GM10248 (cell line): ENCODE measurements around the gene HEBP2.
"Not testable (repeated sequence)": the region's sequence is repeated elsewhere in the genome, so short reads cannot be mapped to it uniquely, and the experiment has no call there.

Experiments
- CTCF ChIA-PET: fragments of 300-600 bp; sonication (Branson Sonifier 250); formaldehyde crosslinking; extraction: SDS; loops from one replicate; lab custom pipeline; 2021; ENCODE audit warnings: antibody characterized with exemption; lab: Yijun Ruan, JAX
- POLR2A ChIA-PET: fragments of 350-650 bp; sonication (Branson Sonifier 250); formaldehyde crosslinking; extraction: SDS; loops from one replicate; lab custom pipeline; 2020; ENCODE audit warnings: antibody characterized with exemption; lab: Yijun Ruan, JAX
- DNase-seq: peaks from one replicate; pipeline ENCODE4 v3.0.0; 2012; ENCODE audit errors: extremely low spot score
- TF ChIP-seq, protein P1 (sequence below): IDR thresholded peaks from 2 replicates; pipeline ENCODE4 v1.5.1; 2012; ENCODE audit warnings: mild to moderate bottlenecking, low read depth; ENCODE audit errors: extremely low read depth, missing control alignments, control extremely low read depth

Gene HEBP2

DNA sequence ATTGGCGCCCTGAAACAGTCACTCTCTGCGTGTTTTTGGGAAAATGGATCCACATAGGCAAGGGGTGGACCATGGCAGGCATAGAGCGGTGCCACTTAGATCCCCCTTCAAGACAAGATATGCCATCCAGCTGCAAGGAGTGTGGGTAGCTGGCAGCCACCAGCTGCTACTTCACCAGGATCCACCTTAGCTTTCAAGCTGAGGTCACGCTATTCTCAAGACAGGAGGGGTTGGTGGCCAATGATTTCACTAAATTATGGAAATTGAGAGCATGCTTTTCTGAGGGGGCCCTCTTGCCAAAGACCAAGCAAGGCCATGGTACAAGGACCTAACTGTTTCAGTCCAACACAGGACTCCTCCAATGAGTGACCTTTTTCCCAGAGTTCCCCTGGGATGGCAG, 16.3 kb downstream of the HEBP2 start:
- TF ChIP-seq, protein P1, sequence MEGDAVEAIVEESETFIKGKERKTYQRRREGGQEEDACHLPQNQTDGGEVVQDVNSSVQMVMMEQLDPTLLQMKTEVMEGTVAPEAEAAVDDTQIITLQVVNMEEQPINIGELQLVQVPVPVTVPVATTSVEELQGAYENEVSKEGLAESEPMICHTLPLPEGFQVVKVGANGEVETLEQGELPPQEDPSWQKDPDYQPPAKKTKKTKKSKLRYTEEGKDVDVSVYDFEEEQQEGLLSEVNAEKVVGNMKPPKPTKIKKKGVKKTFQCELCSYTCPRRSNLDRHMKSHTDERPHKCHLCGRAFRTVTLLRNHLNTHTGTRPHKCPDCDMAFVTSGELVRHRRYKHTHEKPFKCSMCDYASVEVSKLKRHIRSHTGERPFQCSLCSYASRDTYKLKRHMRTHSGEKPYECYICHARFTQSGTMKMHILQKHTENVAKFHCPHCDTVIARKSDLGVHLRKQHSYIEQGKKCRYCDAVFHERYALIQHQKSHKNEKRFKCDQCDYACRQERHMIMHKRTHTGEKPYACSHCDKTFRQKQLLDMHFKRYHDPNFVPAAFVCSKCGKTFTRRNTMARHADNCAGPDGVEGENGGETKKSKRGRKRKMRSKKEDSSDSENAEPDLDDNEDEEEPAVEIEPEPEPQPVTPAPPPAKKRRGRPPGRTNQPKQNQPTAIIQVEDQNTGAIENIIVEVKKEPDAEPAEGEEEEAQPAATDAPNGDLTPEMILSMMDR = no peak
- POLR2A ChIA-PET = no interaction called here
- CTCF ChIA-PET = interaction anchor here (0.8 to 2.3 kb wide), 2 partner anchors 16 to 89 kb away, joined by 3 to 6 read pairs; partner anchors contain the start of gene HEBP2
- no peak for DNase-seq

DNA sequence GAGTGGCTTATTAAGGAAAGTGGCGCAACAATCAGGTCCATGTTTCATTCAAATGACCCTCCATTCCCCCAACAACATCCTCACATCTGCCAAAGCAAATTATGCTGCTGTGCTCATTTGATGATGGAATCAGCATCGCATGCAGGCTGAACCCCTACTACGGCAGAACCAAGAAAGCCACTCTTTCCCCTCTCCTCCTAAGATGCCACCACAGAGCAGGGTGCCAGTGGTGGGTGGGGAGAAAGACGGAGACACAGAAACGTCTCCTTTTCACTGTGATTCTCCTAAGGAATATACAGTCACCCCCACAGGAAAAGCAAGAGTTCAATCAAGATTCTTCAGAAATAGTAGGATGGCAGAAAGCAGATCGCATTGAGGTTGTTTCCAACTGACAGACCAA, 17.1 kb downstream of the HEBP2 start:
- CTCF ChIA-PET = interaction anchor here (2.3 kb wide), 1 partner anchor 88 kb away, joined by 6 read pairs; no protein-coding TSS in a partner anchor
- TF ChIP-seq, protein P1 = no peak
- DNase-seq = no peak
- POLR2A ChIA-PET = no interaction called here

DNA sequence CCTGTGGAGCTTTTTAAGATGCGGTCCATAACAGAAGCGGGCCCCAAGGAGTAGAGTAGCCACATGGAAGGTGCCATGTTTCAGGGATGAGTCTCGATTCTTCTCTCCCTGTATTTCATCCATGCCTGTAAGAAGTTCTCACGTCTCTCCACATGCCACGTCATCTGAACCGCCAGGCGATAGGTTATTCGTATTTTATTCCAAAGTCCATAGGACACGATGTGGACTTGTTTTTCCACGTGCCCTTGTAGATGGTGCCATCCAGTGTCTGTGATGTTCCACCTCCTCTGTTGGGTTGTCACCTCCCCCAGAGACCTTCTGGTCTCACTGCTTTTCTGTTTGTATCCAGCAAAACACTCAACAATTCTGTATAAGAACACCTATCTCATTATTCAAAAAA, 17.6 kb downstream of the HEBP2 start:
- POLR2A ChIA-PET = no interaction called here
- no peak for DNase-seq

DNA sequence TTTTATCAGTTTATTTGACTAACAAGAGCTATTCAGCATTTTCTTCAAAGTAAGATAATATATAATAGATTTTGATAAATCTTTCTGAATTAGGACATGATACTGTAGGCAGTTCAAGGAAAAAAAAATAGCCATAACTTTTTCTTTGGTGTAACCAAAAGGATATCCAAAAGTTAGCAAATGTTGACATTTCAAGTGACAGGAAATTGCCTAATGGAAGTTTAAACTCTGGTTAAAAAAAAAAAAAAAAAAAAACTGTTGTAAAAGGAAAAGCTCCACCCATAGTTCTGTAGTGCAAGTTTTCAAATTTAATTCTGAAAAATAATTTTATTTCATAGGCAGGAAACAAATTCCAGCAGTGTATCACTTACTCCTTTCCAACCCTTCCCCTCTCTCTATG, 18.8 kb downstream of the HEBP2 start:
- TF ChIP-seq, protein P1 = no peak
- POLR2A ChIA-PET = interaction anchor here (0.7 kb wide), 1 partner anchor 165 kb away, joined by 9 read pairs; no protein-coding TSS in a partner anchor
- CTCF ChIA-PET = interaction anchor here (1.1 to 1.3 kb wide), 3 partner anchors 13 to 86 kb away, joined by 3 to 5 read pairs (median 3); partner anchors contain the start of gene HEBP2
- no peak for DNase-seq

More for the DNA sequence above, 17.6 kb downstream of the HEBP2 start:
- CTCF ChIA-PET = no interaction called here
- TF ChIP-seq, protein P1 = no peak

DNA sequence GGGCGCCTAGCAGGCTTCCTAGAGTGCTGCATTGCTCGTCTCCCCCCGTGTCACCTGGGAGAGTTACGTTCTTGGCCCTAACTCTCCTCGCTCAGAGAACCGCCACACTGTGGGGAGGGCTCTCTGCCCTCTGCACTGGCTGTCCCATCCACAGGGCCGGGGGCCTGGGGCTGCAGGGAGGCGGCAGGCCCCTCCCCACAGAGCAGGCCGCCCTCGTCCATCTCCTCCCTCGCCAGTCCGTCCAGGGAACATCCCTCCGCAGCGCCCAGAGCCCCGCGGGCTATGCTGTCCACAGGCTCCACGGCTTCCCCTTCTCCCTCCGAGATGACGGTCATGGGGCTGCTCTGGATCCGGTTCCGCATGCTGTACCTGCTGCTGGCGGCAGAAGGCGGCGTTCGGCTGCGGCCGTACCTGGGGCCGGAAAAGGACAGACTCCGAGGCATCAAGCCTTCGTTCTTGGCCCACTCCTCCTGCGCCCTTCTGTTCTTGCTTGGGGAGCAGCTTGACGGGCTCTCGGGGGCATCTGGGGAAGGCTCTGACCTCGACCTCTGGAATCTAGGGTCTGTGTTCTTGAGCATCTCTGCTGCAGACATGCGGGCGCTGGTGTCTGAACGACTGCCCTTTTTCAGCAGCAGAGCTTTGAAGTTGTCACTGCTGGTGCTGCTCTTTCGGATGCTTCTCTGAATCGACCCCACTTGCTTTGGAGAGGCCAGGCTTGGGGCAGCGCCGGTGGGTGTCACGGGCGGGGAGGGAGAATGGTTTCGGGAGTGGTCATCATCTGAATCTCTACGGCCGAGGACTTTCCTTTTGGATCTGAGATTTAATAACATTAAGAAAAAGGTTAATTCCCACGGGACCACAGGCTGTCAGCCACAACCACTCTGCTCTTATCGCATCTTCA, 20.2 kb downstream of the HEBP2 start:
- ChIA-PET POLR2A (no interaction called here), CTCF (interaction anchor here (1.2 to 7.6 kb wide), 3 partner anchors 12 to 97 kb away, joined by 3 to 93 read pairs (median 4); no protein-coding TSS in a partner anchor)
- TF ChIP-seq, protein P1 = no peak
- no peak for DNase-seq

DNA sequence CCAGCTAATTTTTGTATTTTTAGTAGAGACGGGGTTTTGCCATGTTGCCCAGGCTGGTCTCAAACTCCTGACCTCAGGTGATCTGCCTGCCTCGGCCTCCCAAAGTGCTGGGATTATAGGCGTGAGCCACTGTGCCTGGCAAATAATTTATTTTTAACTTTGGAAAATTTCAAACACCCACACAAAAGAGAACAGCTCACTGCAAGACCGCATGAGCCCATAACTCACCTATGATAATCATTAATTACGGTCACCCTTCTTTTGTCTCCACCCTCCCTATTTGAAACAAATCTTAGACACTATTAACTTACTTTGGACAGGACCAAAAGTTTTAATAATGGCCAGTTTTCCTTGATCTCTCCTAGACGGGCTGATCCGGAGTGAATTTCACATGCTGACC, 21.2 kb downstream of the HEBP2 start:
- CTCF ChIA-PET = interaction anchor here (1.0 to 7.6 kb wide), 6 partner anchors 21 to 164 kb away, joined by 3 to 93 read pairs (median 4); partner anchors contain the start of gene HEBP2
- POLR2A ChIA-PET, DNase-seq: not testable (repeated sequence)

DNA sequence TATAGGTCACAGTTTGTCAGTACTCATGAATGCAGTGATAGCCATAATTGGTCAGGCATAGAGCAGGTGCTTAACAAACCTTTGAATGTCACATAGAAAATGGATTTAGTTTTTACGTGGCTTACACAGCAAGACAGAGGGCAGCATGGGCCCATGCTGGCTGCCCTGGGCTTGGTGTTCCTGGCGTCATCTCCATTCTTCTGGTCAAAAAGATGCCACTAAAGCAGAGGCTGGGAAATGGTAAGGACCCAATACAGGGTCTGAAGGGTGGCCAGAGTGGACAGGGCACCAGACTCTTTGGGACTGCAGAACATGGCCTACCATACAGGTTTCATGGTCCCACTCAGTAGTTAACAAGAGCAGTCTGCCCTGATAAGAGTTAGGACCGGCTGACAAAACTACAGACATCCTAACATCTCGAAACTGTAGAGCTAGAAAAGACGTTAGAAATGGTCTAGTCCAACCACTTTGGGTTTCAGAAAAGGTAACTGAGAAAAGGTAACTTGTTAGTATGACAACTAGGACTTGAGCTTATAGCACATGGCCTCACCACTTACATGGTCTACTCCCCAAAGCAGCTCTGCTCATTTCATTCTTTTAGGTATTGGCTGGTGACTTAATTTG, 22.6 kb downstream of the HEBP2 start:
- POLR2A ChIA-PET = no interaction called here
- DNase-seq = no peak
- TF ChIP-seq, protein P1 = no peak
- CTCF ChIA-PET = interaction anchor here (0.7 to 7.6 kb wide), 12 partner anchors 9 to 311 kb away, joined by 3 to 93 read pairs (median 4); partner anchors contain the start of gene HEBP2
